Measurements from ENCODE around the gene COL28A1.

DNA sequence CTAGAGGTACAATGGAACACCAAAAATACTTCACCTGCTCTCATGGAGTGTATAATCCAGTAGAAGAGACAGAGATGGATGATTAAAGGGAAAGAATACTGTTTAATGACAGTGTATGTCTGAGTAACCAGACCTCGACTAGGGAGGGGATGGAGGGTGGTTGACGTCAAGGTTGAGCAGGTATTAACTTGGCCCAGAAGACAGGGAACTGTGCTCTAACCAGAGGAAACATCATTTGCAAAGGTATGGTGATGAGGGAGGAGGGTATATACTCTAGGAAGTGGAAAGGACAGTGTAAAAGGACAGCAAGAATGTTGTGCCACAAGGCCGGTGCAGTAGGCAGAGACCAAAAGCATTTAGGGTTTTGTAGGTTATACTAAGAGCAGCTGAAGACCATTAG is 33.9 kb upstream of the COL28A1 start:
- TF ChIP-seq, protein P1, sequence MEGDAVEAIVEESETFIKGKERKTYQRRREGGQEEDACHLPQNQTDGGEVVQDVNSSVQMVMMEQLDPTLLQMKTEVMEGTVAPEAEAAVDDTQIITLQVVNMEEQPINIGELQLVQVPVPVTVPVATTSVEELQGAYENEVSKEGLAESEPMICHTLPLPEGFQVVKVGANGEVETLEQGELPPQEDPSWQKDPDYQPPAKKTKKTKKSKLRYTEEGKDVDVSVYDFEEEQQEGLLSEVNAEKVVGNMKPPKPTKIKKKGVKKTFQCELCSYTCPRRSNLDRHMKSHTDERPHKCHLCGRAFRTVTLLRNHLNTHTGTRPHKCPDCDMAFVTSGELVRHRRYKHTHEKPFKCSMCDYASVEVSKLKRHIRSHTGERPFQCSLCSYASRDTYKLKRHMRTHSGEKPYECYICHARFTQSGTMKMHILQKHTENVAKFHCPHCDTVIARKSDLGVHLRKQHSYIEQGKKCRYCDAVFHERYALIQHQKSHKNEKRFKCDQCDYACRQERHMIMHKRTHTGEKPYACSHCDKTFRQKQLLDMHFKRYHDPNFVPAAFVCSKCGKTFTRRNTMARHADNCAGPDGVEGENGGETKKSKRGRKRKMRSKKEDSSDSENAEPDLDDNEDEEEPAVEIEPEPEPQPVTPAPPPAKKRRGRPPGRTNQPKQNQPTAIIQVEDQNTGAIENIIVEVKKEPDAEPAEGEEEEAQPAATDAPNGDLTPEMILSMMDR (IDR thresholded peaks at IDR 0.05) = no peak
- no peak for TF ChIP-seq POLR2A (IDR thresholded peaks at IDR 0.05)

Data from prostate gland (tissue), 2 donors.